Left lung (tissue), 10 donors: ENCODE measurements around the gene SCN11A. TPM values are rescaled to one million over a fixed set of nuclear protein-coding genes. Genes with fewer than 3 reads are reported as not detected.

Experiments used
- ATAC-seq: fragments of 200-7000 bp; cut with Tn5 transposase; one replicate; pipeline ENCODE4 v1.9.1; 2020; ENCODE audit warnings: moderate library complexity
- DNase-seq, 4 donors: peaks; one replicate each; pipeline ENCODE4 v3.0.0-alpha.2; 2013 to 2020
- H3K27ac ChIP-seq, 2 donors: fragments of 200-600 bp; sonication (generic) in 1 of 2; one replicate each; pipeline versions ENCODE4 v1.5.0 to v1.8.0; 2020 to 2021
- H3K27me3 ChIP-seq, 2 donors: fragments of 200-600 bp; sonication (generic) in 1 of 2; one replicate each; pipeline versions ENCODE4 v1.5.0 to v1.8.0; 2020 to 2021
- H3K36me3 ChIP-seq, 2 donors: fragments of 200-600 bp; sonication (generic) in 1 of 2; one replicate each; pipeline versions ENCODE4 v1.5.0 to v1.8.0; 2020 to 2021
- H3K4me1 ChIP-seq, 2 donors: fragments of 200-600 bp; one replicate each; pipeline ENCODE4 v1.8.0; 2021
- H3K4me3 ChIP-seq, 2 donors: fragments of 200-600 bp; sonication (generic) in 1 of 2; one replicate each; pipeline versions ENCODE4 v1.5.0 to v1.8.0; 2020 to 2021; ENCODE audit warnings: mild to moderate bottlenecking in 1 of 2
- H3K9me3 ChIP-seq, 2 donors: fragments of 200-600 bp; sonication (generic) in 1 of 2; one replicate each; pipeline versions ENCODE4 v1.5.0 to v1.8.0; 2020 to 2021
- intact Hi-C, 2 donors: fragments of 100-400 bp; cut with DNase I; formaldehyde crosslinking; loops; one replicate each; pipeline versions ENCODE4 v1.11.2 to v1.14.2; 2022
- polyA plus RNA-seq, 6 donors: library from polyadenylated mRNA; unstranded; fragments of 120-200 nt; gene quantifications; one replicate each; pipeline ENCODE4 v1.2.1, GENCODE V29; 2013; ENCODE audit not compliant: insufficient read length in 6 of 6
- total RNA-seq, 2 donors: library from RNA; stranded (reverse); fragmentation: NEBNext Ultra II Directional; extraction: Animal tissue kit (Norgen Biotek cat#: 25700); gene quantifications; one replicate each; pipeline ENCODE4 v1.2.1, GENCODE V29; 2021
- TF ChIP-seq, protein P1 (sequence below), 2 donors: fragments of 200-600 bp; sonication (generic) in 1 of 2; IDR thresholded peaks; one replicate each; pipeline versions ENCODE4 v1.5.0 to v1.8.0; 2021; ENCODE audit warnings: antibody characterized with exemption in 2 of 2
- donor health status: DM: no; HTN: yes; CAD: no.
- donor health status: DM: no; HTN: no; CAD: no.

SCN11A gene
- total and polyA plus RNA-seq, 8 donors, result 0.06 to 1.3 (median 0.81) TPM

DNA sequence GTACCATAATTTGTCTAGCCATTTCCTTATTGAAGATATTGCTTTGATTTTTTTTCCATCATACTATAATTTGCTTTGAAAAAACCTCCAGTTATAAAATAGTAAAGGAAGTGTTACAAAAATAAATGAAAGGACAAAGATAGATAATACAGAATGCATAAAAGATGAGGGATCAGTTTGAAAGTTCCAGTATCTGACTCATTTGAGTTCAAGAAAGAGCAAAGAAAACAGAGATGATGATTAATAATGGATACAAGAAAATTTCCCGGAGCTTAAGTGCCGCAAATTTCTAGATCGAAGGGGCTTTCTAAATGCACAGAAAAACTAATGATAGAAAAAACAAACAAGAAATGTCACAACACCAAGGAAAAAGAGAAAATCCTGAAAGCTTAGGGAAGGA, 4.4 kb upstream of the SCN11A start:
- intact Hi-C loops, result no loop called here
- Histone ChIP-seq H3K36me3 (no peaks in the 10 kb centered on the region), H3K4me1 (peaks cover 0 to 15% of the 10 kb centered on the region in 2 donors), H3K9me3 (no peaks in the 10 kb centered on the region), H3K27ac (no peak overlapping the region), H3K27me3 (no peaks in the 10 kb centered on the region), H3K4me3 (no peak overlapping the region)
- DNase-seq (no peak), ATAC-seq (no peak)
- TF ChIP-seq, protein P1, sequence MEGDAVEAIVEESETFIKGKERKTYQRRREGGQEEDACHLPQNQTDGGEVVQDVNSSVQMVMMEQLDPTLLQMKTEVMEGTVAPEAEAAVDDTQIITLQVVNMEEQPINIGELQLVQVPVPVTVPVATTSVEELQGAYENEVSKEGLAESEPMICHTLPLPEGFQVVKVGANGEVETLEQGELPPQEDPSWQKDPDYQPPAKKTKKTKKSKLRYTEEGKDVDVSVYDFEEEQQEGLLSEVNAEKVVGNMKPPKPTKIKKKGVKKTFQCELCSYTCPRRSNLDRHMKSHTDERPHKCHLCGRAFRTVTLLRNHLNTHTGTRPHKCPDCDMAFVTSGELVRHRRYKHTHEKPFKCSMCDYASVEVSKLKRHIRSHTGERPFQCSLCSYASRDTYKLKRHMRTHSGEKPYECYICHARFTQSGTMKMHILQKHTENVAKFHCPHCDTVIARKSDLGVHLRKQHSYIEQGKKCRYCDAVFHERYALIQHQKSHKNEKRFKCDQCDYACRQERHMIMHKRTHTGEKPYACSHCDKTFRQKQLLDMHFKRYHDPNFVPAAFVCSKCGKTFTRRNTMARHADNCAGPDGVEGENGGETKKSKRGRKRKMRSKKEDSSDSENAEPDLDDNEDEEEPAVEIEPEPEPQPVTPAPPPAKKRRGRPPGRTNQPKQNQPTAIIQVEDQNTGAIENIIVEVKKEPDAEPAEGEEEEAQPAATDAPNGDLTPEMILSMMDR (IDR thresholded peaks at IDR 0.05), result no peak

DNA sequence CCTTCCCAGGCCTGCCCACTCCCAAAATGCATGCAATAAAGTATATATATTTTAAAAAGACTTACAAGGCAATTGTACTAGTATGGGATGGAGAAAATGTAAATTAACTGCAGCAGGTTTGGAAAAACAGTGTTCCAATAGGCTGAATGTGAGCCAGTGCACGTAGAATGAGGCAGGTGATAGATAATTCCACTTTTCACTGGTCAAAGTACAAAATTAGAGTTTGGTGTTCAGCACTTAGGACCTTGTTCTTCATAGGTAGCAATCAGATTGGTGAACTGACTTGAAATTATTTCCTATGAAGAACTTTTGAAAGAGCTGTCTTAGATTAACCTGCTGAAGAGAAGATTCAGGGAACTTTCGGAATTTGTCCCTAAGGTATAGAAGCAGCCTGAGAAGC, 2.0 kb upstream of the SCN11A start:
- no peaks in the 10 kb centered on the region for H3K36me3 ChIP-seq
- TF ChIP-seq, protein P1 (IDR thresholded peaks at IDR 0.05), result no peak
- H3K27ac ChIP-seq, result no peak overlapping the region
- no peaks in the 10 kb centered on the region for H3K27me3 ChIP-seq
- DNase-seq (no peak), ATAC-seq (no peak)
- no peaks in the 10 kb centered on the region for H3K9me3 ChIP-seq
- intact Hi-C loops, result no loop called here
- peaks cover 0 to 15% of the 10 kb centered on the region in 2 donors for H3K4me1 ChIP-seq
- no peak overlapping the region for H3K4me3 ChIP-seq

DNA sequence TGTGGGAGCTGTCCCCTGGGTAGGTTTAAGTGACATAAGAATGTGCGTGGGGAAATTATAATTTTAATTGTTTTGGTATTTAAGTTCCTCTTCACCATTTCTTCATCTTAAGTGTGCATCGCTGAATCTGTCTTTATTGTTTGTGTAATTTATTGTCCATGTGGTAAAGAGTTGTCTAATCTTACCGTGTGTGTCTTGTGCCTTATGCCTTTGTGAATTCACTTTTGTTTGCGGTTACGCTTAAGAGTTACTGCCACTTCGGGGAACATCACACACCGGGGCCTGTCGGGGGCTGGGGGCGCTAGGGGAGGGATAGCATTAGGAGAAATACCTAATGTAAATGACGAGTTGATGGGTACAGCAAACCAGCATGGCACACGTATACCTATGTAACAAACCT, 839 bp upstream of the SCN11A start:
- Histone ChIP-seq H3K27ac (peak overlapping the region in 1 of 2 donors; percentile 90), H3K36me3 (no peaks in the 10 kb centered on the region), H3K9me3 (no peaks in the 10 kb centered on the region), H3K27me3 (no peaks in the 10 kb centered on the region), H3K4me3 (peak overlapping the region; percentile 99), H3K4me1 (peaks cover 0 to 15% of the 10 kb centered on the region in 2 donors)
- DNase-seq, result no peak
- intact Hi-C loops, result no loop called here
- TF ChIP-seq, protein P1 (IDR thresholded peaks at IDR 0.05), result no peak
- no peak for ATAC-seq

DNA sequence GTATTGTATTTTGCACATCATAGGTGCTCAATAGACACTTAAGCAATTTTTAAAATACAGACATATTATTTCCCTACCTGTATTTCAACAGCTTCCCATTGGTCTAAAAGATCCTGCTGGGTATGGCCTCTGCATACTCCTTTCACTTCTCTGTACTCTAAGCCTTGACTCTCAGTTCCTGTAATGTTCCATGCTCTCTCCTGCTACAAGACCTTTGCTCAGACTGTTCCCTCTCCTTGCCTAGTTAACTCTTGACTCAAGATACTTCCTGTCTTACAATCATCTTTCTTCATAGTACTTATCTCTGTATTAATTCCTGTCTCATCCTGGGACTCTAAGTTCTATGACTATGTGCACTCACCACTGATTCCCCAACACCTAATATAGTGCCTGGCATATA, 1.7 kb downstream of the SCN11A start:
- TF ChIP-seq, protein P1 (IDR thresholded peaks at IDR 0.05), result no peak
- H3K36me3 ChIP-seq, result no peaks in the 10 kb centered on the region
- no peaks in the 10 kb centered on the region for H3K9me3 ChIP-seq
- no peak overlapping the region for H3K4me3 ChIP-seq
- ATAC-seq, result no peak
- H3K27ac ChIP-seq, result no peak overlapping the region
- peaks cover 0 to 15% of the 10 kb centered on the region in 2 donors for H3K4me1 ChIP-seq
- DNase-seq, result no peak
- H3K27me3 ChIP-seq, result no peaks in the 10 kb centered on the region
- intact Hi-C loops, result no loop called here

DNA sequence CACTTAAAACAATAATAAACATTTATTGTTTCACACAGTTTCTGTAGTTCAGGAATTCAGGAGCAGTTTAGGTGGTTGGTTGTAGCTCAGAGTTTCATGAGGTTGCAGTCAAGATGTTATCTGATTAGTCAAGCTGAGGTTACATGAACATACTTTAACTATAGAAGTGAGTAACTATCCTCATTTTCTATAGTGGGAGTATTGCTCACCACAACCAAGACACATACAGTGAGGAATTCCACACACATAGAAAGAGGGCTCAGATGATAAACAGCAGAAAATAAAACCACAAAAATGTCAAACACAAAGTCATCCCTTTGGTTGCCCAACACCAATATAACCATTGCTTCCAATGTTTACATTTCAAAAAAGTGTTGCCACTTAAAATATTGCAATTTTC, 13.6 kb downstream of the SCN11A start:
- TF ChIP-seq, protein P1 (IDR thresholded peaks at IDR 0.05), result no peak
- Histone ChIP-seq H3K27me3 (no peaks in the 10 kb centered on the region), H3K9me3 (peaks cover 0 to 4% of the 10 kb centered on the region in 2 donors), H3K27ac (no peak overlapping the region), H3K4me3 (no peak overlapping the region), H3K36me3 (no peaks in the 10 kb centered on the region), H3K4me1 (no peaks in the 10 kb centered on the region)
- ATAC-seq, result no peak
- intact Hi-C loops, result no loop called here
- DNase-seq, result no peak
